Measurements from ENCODE around the gene MAP2. TPM values are rescaled to one million over a fixed set of nuclear protein-coding genes. Genes with fewer than 3 reads are reported as not detected.

MAP2 gene
- total and polyA plus RNA-seq, 2 donors (not counting 1 experiment from before 2014, with no cell fraction given), result 51.0 to 60.1 TPM

- Histone ChIP-seq H4K20me1 (ENCODE audit: control insufficient read depth, extremely low read depth, insufficient read depth, low read length) (no peaks in the 10 kb centered on the region), H3K4me3 (replicated peaks in 1 of 4; ENCODE audit: control extremely low read depth in 1 of 4, insufficient read depth in 1 of 4, low read depth in 3 of 4, low read length in 4 of 4) (no peak overlapping the region), H3K79me2 (ENCODE audit: control insufficient read depth, insufficient read depth, low read length) (no peaks in the 10 kb centered on the region), H2AFZ (ENCODE audit: low read length) (no peak overlapping the region), H3K27ac (ENCODE audit: insufficient read depth, low read length) (no peak overlapping the region), H3K9ac (ENCODE audit: insufficient read depth, low read length) (no peak overlapping the region), H3K36me3 (ENCODE audit: control insufficient read depth, insufficient read depth, low read length) (no peaks in the 10 kb centered on the region), H3K27me3 (ENCODE audit: control insufficient read depth, insufficient read depth, low read length) (no peaks in the 10 kb centered on the region), H3K4me1 (ENCODE audit: control insufficient read depth, extremely low read depth, insufficient read depth, low read length) (no peaks in the 10 kb centered on the region), H3K4me2 (ENCODE audit: extremely low read depth, insufficient read depth, low read length) (no peak overlapping the region), H3K9me3 (ENCODE audit: control insufficient read depth, insufficient read depth, low read depth, low read length) (no peaks in the 10 kb centered on the region)
- TF ChIP-seq, protein P1, sequence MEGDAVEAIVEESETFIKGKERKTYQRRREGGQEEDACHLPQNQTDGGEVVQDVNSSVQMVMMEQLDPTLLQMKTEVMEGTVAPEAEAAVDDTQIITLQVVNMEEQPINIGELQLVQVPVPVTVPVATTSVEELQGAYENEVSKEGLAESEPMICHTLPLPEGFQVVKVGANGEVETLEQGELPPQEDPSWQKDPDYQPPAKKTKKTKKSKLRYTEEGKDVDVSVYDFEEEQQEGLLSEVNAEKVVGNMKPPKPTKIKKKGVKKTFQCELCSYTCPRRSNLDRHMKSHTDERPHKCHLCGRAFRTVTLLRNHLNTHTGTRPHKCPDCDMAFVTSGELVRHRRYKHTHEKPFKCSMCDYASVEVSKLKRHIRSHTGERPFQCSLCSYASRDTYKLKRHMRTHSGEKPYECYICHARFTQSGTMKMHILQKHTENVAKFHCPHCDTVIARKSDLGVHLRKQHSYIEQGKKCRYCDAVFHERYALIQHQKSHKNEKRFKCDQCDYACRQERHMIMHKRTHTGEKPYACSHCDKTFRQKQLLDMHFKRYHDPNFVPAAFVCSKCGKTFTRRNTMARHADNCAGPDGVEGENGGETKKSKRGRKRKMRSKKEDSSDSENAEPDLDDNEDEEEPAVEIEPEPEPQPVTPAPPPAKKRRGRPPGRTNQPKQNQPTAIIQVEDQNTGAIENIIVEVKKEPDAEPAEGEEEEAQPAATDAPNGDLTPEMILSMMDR (conservative IDR thresholded peaks at IDR 0.05 in 1 of 2, IDR thresholded peaks at IDR 0.05 in 1 of 2; ENCODE audit: low read depth in 1 of 2, low read length in 2 of 2), result no peak
- TF ChIP-seq EZH2 (IDR thresholded peaks at IDR 0.05; ENCODE audit: low read length, missing control alignments), result no peak
- no peak for DNase-seq (ENCODE audit: low read depth in 2 of 2)
Measured at GRCh38 chr2:209772290-209772685, 348.4 kb downstream of the MAP2 start.

DNA sequence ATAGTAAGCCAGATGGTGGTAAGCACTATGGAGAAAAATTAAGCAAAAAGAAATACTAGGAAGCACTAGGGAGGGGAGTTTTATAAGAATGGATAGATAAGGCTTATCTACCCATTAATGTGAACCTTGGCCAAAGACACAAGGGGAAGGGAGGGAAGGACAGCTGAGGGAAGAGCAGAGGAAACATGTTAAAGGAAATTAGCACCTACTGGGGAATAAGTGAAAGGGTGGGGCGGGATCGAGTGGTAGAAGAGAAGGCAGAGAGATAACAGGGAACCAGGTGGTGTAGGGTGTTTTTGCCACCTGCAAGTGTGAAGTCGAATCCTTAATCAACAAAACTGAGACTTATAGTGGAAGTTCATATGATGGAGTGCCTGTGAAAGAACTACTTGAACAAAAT, 349.5 kb downstream of the MAP2 start:
- no peak overlapping the region for H3K4me3 ChIP-seq (replicated peaks in 1 of 4; ENCODE audit: control extremely low read depth in 1 of 4, insufficient read depth in 1 of 4, low read depth in 3 of 4, low read length in 4 of 4)
- no peaks in the 10 kb centered on the region for H3K27me3 ChIP-seq (ENCODE audit: control insufficient read depth, insufficient read depth, low read length)
- H4K20me1 ChIP-seq (ENCODE audit: control insufficient read depth, extremely low read depth, insufficient read depth, low read length), result no peaks in the 10 kb centered on the region
- TF ChIP-seq EZH2 (IDR thresholded peaks at IDR 0.05; ENCODE audit: low read length, missing control alignments), result no peak
- TF ChIP-seq, protein P1 (conservative IDR thresholded peaks at IDR 0.05 in 1 of 2, IDR thresholded peaks at IDR 0.05 in 1 of 2; ENCODE audit: low read depth in 1 of 2, low read length in 2 of 2), result no peak
- DNase-seq (ENCODE audit: low read depth in 2 of 2), result no peak
- no peaks in the 10 kb centered on the region for H3K79me2 ChIP-seq (ENCODE audit: control insufficient read depth, insufficient read depth, low read length)
- H3K27ac ChIP-seq (ENCODE audit: insufficient read depth, low read length), result no peak overlapping the region
- no peak overlapping the region for H2AFZ ChIP-seq (ENCODE audit: low read length)
- H3K9ac ChIP-seq (ENCODE audit: insufficient read depth, low read length), result no peak overlapping the region
- no peaks in the 10 kb centered on the region for H3K9me3 ChIP-seq (ENCODE audit: control insufficient read depth, insufficient read depth, low read depth, low read length)
- H3K4me2 ChIP-seq (ENCODE audit: extremely low read depth, insufficient read depth, low read length), result no peak overlapping the region
- no peaks in the 10 kb centered on the region for H3K4me1 ChIP-seq (ENCODE audit: control insufficient read depth, extremely low read depth, insufficient read depth, low read length)
- no peaks in the 10 kb centered on the region for H3K36me3 ChIP-seq (ENCODE audit: control insufficient read depth, insufficient read depth, low read length)
